Activated T-cell treated with anti-CD3 and anti-CD28 coated beads, Interleukin-2, amount 50 U/mL, for 4 hours (primary cell): ENCODE data around the gene ARPP19. TPM values are rescaled to one million over a fixed set of nuclear protein-coding genes. Genes with fewer than 3 reads are reported as not detected.
"Not testable (repeated sequence)": the region's sequence is repeated elsewhere in the genome, so short reads cannot be mapped to it uniquely, and the experiment has no call there.

Experiments
- ATAC-seq, 2 donors: fragments of 200-7000 bp; cut with Tn5 transposase; one replicate each; pipeline ENCODE4 v1.10.0; 2021
- DNase-seq: peaks from one replicate; pipeline ENCODE4 v3.0.0-alpha.2; 2020
- H3K27me3 Mint-ChIP-seq: one replicate; pipeline ENCODE4 v1.8.0; 2021; ENCODE audit warnings: low read depth, mixed read lengths
- H3K36me3 Mint-ChIP-seq: one replicate; pipeline ENCODE4 v1.8.0; 2022; ENCODE audit warnings: mixed read lengths; ENCODE audit not compliant: insufficient read depth
- H3K4me1 Mint-ChIP-seq: one replicate; pipeline ENCODE4 v1.8.0; 2021; ENCODE audit warnings: low read depth, mixed read lengths
- H3K4me3 Mint-ChIP-seq: one replicate; pipeline ENCODE4 v1.8.0; 2021; ENCODE audit warnings: mild to moderate bottlenecking, moderate library complexity, mixed read lengths
- H3K9me3 Mint-ChIP-seq: one replicate; pipeline ENCODE4 v1.8.0; 2021; ENCODE audit warnings: mixed read lengths
- total RNA-seq, 3 donors: library from RNA; stranded (reverse); gene quantifications; one replicate each; pipeline ENCODE4 v1.2.1, GENCODE V29; 2021

Gene ARPP19
- total RNA-seq, 3 donors from 2014 or later = 182 to 203 (median 189) TPM

GRCh38 chr15:52512869-52513268 lies 56.0 kb downstream of the ARPP19 start:
- DNase-seq, H3K36me3 Mint-ChIP-seq, H3K4me3 Mint-ChIP-seq, H3K9me3 Mint-ChIP-seq, H3K27me3 Mint-ChIP-seq, ATAC-seq: not testable (repeated sequence)
- peaks cover 20% of the 10 kb centered on the region for H3K4me1 Mint-ChIP-seq

- no peaks in the 10 kb centered on the region for H3K9me3 Mint-ChIP-seq
- H3K4me3 Mint-ChIP-seq = no peak overlapping the region
- ATAC-seq (no peak), DNase-seq (no peak)
- H3K4me1 Mint-ChIP-seq = peaks cover 26% of the 10 kb centered on the region
- H3K27me3 Mint-ChIP-seq = no peaks in the 10 kb centered on the region
- no peaks in the 10 kb centered on the region for H3K36me3 Mint-ChIP-seq
Observed at GRCh38 chr15:52511084-52511483, 57.7 kb downstream of the ARPP19 start.

- Mint-ChIP-seq H3K4me3 (no peak overlapping the region), H3K9me3 (no peaks in the 10 kb centered on the region), H3K4me1 (peaks cover 31% of the 10 kb centered on the region), H3K27me3 (no peaks in the 10 kb centered on the region), H3K36me3 (no peaks in the 10 kb centered on the region)
- DNase-seq (no peak), ATAC-seq (no peak)
Observed at GRCh38 chr15:52509500-52510245, 59.2 kb downstream of the ARPP19 start.

GRCh38 chr15:52506549-52506948 lies 62.3 kb downstream of the ARPP19 start:
- DNase-seq = no peak
- H3K27me3 Mint-ChIP-seq = no peaks in the 10 kb centered on the region
- peaks cover 47% of the 10 kb centered on the region for H3K4me1 Mint-ChIP-seq
- H3K4me3 Mint-ChIP-seq = no peak overlapping the region
- H3K36me3 Mint-ChIP-seq = peaks cover 2% of the 10 kb centered on the region
- H3K9me3 Mint-ChIP-seq = no peaks in the 10 kb centered on the region
- no peak for ATAC-seq

- Mint-ChIP-seq H3K36me3 (peaks cover 2% of the 10 kb centered on the region), H3K4me3 (no peak overlapping the region), H3K9me3 (no peaks in the 10 kb centered on the region), H3K27me3 (no peaks in the 10 kb centered on the region), H3K4me1 (peaks cover 35% of the 10 kb centered on the region)
- ATAC-seq = no peak
- no peak for DNase-seq
Observed at GRCh38 chr15:52505151-52505550, 63.7 kb downstream of the ARPP19 start.

GRCh38 chr15:52503788-52504496 lies 64.9 kb downstream of the ARPP19 start:
- Mint-ChIP-seq H3K4me1 (peaks cover 31% of the 10 kb centered on the region), H3K4me3 (peak overlapping the region; percentile 8), H3K36me3 (peaks cover 2% of the 10 kb centered on the region), H3K27me3 (no peaks in the 10 kb centered on the region), H3K9me3 (no peaks in the 10 kb centered on the region)
- DNase-seq = no peak
- ATAC-seq = peak; percentile 65 to 69

- peaks cover 33% of the 10 kb centered on the region for H3K4me1 Mint-ChIP-seq
- H3K27me3 Mint-ChIP-seq = no peaks in the 10 kb centered on the region
- no peaks in the 10 kb centered on the region for H3K9me3 Mint-ChIP-seq
- no peak for ATAC-seq
- DNase-seq = no peak
- peaks cover 2% of the 10 kb centered on the region for H3K36me3 Mint-ChIP-seq
- no peak overlapping the region for H3K4me3 Mint-ChIP-seq
Observed at GRCh38 chr15:52502608-52503007, 66.2 kb downstream of the ARPP19 start.

- H3K36me3 Mint-ChIP-seq = peaks cover 2% of the 10 kb centered on the region
- no peaks in the 10 kb centered on the region for H3K9me3 Mint-ChIP-seq
- ATAC-seq (no peak), DNase-seq (no peak)
- no peaks in the 10 kb centered on the region for H3K27me3 Mint-ChIP-seq
- H3K4me3 Mint-ChIP-seq = no peak overlapping the region
- peaks cover 35% of the 10 kb centered on the region for H3K4me1 Mint-ChIP-seq
Observed at GRCh38 chr15:52499506-52499905, 69.3 kb downstream of the ARPP19 start.

- H3K4me1 Mint-ChIP-seq = peaks cover 32% of the 10 kb centered on the region
- no peak for ATAC-seq
- H3K36me3 Mint-ChIP-seq = peaks cover 2% of the 10 kb centered on the region
- no peak for DNase-seq
- H3K4me3 Mint-ChIP-seq = no peak overlapping the region
- no peaks in the 10 kb centered on the region for H3K9me3 Mint-ChIP-seq
- no peaks in the 10 kb centered on the region for H3K27me3 Mint-ChIP-seq
Observed at GRCh38 chr15:52498706-52499105, 70.1 kb downstream of the ARPP19 start.

Other genes starting within 250 kb of the ARPP19 start
- 10 to 100 TPM; 25.6 to 32.2 (median 29.1) TPM for gene MYO5A, start 40.1 kb downstream of the ARPP19 start, total RNA-seq
- gene ATOSA, start 110.4 kb upstream of the ARPP19 start, total RNA-seq = 10 to 100 TPM in 1 of 3 donors, 1 to 10 TPM in 2; 6.8 to 12.2 (median 8.1) TPM
- gene ONECUT1, start 221.3 kb upstream of the ARPP19 start, total RNA-seq = under 1 TPM in 1 of 3 donors, not detected in 2; 0.25 TPM